GM18502 (cell line): ENCODE data around the gene TSPAN3.

Source experiments
- ATAC-seq: cut with Tn5 transposase; IDR thresholded peaks from one replicate; pipeline ENCODE4 v1.9.1; 2021; ENCODE audit warnings: mild to moderate bottlenecking; ENCODE audit not compliant: unreplicated experiment, poor library complexity

Gene TSPAN3

DNA sequence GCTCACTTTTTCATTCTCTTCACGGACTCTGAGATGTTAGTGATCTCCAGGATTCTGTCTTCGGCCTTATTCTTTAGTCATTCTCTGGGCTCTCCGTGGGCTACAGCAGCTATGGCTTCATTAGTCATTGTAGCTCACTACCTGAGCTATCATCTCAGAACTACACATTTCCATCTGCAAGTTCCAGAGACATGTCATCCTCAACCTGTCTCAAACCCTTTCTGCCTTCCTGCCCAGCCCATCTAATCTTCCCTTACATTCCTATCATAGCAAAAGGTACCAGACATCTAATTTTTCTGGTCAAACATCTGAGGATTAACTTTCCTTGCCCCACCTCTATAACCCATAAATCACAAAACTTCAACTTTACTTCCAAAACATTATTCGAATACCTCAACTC lies 13.2 kb downstream of the TSPAN3 start:
- ATAC-seq: no peak

- ATAC-seq: no peak
Measured at GRCh38 chr15:77057072-77057471, 13.8 kb downstream of the TSPAN3 start.

DNA sequence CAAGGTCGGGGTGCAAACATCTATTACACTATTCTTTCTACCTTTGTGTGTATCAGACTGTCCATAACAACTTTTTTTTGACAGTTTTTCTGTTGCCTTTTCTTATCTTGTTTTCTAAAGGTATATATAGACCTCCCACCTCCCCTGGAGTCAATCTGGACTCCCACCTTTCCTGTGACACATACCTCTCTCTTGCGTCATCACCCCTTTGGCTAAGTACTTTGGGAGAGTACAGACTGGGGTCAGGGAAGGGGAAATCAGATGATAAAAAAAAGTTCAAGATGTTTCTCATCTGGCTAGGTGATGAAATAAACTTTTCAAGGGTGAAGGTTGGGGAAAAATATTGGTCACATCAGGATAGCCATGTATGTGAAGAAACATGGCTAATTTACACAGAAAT lies 17.2 kb downstream of the TSPAN3 start:
- ATAC-seq: no peak

GRCh38 chr15:77052556-77052955 lies 18.4 kb downstream of the TSPAN3 start:
- ATAC-seq: no peak

GRCh38 chr15:77048135-77048876 lies 22.6 kb downstream of the TSPAN3 start:
- no peak for ATAC-seq

GRCh38 chr15:77046704-77047412 lies 24.1 kb downstream of the TSPAN3 start:
- ATAC-seq: no peak

- ATAC-seq: no peak
Measured at GRCh38 chr15:77045985-77046384, 24.9 kb downstream of the TSPAN3 start.

GRCh38 chr15:77044228-77045042 lies 26.5 kb downstream of the TSPAN3 start:
- ATAC-seq: no peak

- ATAC-seq: no peak
Measured at GRCh38 chr15:77042955-77043920, 27.7 kb downstream of the TSPAN3 start.

DNA sequence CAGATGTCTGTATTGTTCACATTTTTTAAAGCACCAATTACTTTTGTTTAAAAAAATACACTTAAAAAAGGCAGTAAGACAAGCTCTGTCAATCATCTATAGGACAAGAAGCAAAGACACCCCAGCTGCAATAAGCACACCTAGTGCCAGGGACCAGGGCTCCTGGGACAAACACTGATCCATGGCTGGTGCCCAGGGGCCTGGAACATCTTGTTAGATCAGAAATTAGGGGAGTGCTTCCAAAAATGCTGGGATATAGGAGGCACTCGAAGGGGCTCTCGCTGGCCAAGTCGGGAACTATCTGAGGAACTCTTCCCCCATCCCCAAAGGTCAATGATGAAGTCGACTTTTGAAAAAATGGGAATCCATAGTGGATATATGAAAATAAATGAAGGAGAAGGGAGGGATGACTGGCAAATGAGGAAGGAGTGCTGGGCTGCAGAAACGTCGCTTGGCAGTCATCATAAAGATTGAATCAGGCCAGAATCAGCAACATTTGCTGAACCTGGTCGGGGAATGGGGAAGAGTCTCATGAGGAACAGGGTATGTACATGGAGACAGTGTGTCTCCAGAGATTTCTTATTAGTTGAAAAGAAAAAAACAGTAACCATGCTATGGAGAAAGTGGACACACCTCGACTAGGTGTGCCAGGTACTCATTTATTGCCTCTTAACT lies 28.5 kb downstream of the TSPAN3 start:
- no peak for ATAC-seq

DNA sequence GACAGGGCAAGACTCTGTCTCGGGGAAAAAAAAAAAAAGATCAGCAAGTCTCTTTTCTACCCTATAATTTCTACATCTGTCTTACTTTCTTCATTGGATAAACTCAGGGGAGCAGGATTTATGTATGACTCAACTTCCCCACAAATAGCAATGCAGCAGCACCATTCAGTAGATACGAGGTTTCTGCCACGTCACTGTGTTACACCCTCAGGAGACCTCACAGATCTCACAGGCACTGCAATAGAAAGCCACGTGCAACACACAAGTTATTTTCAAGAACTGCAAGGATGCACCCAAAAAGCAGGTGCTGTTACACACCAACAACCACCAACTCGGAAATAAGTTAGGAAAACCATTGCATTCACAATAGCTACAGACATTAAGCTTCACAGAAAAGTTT lies 30.2 kb downstream of the TSPAN3 start:
- ATAC-seq: no peak

DNA sequence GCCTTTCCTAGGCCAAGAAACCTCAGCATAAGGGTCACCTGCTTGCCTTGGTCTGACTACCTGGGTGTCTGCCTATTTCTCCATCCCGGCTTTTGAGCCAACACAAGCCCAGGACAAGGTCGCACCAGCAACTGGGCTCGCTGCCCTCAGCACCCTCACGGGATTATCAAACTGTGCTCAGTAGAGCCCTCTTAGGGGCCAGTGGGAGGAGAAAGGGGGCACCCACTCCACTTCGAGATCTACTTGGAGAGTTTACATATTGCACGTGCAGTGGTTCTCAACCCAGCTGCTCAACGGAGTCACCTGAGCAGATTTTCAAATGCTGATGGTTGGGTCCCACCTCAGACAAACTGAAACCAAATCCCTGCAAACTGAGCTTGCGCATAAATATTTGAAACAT lies 31.1 kb downstream of the TSPAN3 start:
- no peak for ATAC-seq

DNA sequence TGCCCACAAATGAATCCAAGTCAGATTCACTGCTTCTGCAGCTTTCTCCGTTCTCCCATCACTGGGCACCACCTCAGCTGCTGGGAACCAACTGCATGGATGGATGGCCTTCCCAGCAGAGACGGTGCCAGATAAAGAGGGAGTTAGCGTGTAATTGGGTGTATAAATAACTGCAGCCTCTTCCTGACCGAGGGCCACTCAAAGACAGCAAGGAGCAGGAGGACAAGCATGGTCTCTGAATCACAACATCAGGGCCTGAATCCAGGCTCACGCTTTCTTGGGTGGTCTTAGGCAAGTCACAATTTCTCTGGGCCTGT lies 31.7 kb downstream of the TSPAN3 start:
- no peak for ATAC-seq

GRCh38 chr15:77038312-77039216 lies 32.3 kb downstream of the TSPAN3 start:
- ATAC-seq: no peak

DNA sequence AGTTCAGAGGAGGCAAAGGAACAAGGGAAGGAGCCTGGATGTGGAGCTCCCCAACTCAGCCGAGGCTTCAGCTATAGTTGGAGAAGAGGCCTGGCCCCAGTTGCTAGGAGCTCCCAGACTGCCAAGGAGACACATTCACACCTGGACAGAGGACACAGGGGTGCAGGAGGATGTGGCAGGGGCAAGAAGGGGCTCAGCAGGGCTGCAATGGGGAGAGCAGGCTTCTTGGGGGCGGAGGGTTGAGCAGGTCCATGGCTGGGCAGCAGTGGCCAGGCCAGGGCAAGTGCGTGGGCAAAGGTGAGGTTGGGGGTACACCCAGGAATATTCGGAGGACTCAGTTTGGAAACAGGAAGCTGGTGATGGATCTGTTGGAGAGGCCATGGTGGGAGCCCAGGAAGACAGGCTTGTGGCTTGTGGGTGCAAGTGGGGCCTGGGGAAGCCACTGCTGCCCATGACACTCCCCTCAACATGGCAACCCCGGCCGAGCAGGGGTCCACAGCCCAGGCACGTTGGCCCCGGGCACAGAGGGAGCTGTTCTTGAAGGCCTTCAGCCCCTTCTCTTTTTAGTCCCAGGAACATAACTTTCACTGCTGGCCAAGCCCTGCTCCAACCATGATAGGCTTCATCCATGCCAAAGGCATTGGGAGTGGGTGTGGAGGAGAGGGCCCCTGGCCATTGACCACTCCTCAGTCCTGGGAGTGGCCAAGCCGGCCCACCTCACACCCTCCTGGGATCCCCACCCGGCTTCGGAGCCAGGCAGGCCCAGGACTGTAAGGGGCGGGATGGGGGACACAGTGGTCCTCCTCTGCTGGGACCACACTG lies 33.3 kb downstream of the TSPAN3 start:
- ATAC-seq: no peak

GRCh38 chr15:77036537-77037387 lies 34.1 kb downstream of the TSPAN3 start:
- no peak for ATAC-seq

DNA sequence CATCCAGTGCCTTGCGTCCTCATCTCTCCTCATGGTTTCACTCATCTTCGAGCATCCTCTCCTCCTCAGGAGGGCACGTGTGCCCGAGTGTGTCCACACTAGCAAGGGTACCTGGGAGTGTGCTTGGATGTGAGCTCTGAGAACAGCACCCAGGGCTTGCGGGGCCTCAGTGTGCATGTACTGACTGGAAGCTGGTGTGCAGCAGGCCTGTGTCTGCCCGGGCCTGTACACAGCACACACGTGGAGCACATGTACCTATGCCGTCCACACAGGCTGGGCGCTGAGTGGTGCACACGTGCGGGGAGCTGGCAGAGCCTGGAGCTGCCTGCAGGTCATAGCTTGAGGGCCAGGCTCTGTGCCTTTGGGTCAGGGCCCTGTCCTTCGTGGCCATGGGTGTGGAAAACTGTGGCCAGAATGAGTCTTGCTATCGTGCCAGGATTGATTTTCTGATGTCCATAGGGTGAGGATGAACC lies 34.9 kb downstream of the TSPAN3 start:
- no peak for ATAC-seq
